SK-N-SH treated with all-trans-retinoic acid at 6 μM for 48 hours (cell line): Measurements from ENCODE around the gene ACVR2A.

Experiments
- ARNTL ChIP-seq: fragments of 450-650 bp; formaldehyde crosslinking; IDR thresholded peaks from 2 replicates; pipeline ENCODE4 v1.5.0; 2020; ENCODE audit warnings: low read depth, mild to moderate bottlenecking, moderate library complexity, borderline replicate concordance
- ESRRG ChIP-seq: fragments of 250-450 bp; sonication (Bioruptor Pico); IDR thresholded peaks from 2 replicates; pipeline ENCODE4 v1.6.1; 2021; ENCODE audit warnings: mild to moderate bottlenecking
- ZFP3 ChIP-seq: fragments of 250-450 bp; sonication (Bioruptor Pico); IDR thresholded peaks from 2 replicates; pipeline ENCODE4 v1.5.0; 2020; ENCODE audit warnings: mild to moderate bottlenecking, moderate library complexity
- ZNF565 ChIP-seq: fragments of 450-650 bp; formaldehyde crosslinking; conservative IDR thresholded peaks from 2 replicates; pipeline ENCODE4 v1.5.0; 2020; ENCODE audit warnings: low read depth, mild to moderate bottlenecking, moderate library complexity
- TF ChIP-seq, protein P1 (sequence below): fragments of 250-450 bp; sonication (Bioruptor Pico); IDR thresholded peaks from 2 replicates; pipeline ENCODE4 v1.8.0; 2020; ENCODE audit warnings: mild to moderate bottlenecking, moderate library complexity, borderline replicate concordance

- TF ChIP-seq, protein P1, sequence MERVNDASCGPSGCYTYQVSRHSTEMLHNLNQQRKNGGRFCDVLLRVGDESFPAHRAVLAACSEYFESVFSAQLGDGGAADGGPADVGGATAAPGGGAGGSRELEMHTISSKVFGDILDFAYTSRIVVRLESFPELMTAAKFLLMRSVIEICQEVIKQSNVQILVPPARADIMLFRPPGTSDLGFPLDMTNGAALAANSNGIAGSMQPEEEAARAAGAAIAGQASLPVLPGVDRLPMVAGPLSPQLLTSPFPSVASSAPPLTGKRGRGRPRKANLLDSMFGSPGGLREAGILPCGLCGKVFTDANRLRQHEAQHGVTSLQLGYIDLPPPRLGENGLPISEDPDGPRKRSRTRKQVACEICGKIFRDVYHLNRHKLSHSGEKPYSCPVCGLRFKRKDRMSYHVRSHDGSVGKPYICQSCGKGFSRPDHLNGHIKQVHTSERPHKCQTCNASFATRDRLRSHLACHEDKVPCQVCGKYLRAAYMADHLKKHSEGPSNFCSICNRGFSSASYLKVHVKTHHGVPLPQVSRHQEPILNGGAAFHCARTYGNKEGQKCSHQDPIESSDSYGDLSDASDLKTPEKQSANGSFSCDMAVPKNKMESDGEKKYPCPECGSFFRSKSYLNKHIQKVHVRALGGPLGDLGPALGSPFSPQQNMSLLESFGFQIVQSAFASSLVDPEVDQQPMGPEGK (CRISPR knock-in tag): no peak
- no peak for TF ChIP-seq ZFP3
- no peak for TF ChIP-seq ESRRG (CRISPR knock-in tag)
- TF ChIP-seq ZNF565 (CRISPR knock-in tag): no peak
- no peak for TF ChIP-seq ARNTL (CRISPR knock-in tag)
Observed at GRCh38 chr2:147863835-147864234, 19.0 kb downstream of the ACVR2A start.
